ENCODE measurements around the gene SERPINE2.

DNA sequence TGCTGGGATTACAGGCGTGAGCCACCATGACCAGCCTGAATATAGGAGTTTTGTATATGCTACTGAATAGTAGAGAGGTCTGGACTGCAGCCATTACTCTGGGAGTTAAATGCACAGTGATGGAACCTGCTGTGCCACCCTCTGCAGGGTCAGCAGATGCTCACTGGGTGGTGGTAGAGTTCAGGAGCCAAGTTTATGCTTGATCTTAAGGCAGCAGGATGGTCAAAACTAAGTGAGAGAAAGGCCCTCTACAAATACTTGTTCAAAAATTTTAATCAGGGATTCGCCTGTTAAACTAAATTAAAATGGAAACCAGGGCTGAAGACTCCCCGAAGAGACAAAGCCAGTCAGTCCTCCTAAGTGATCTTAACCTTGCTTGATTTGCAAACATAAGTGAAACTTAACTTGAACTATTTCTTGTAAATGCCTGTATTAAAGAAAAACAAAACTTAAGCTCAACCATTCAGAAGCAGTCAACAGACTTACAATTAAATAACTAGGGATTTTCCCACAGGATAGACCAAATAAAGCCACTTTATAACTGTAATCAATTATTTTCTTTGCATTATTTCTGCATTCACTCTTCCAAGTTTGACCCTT, 89.7 kb downstream of the SERPINE2 start:
- TF ChIP-seq, protein P1, sequence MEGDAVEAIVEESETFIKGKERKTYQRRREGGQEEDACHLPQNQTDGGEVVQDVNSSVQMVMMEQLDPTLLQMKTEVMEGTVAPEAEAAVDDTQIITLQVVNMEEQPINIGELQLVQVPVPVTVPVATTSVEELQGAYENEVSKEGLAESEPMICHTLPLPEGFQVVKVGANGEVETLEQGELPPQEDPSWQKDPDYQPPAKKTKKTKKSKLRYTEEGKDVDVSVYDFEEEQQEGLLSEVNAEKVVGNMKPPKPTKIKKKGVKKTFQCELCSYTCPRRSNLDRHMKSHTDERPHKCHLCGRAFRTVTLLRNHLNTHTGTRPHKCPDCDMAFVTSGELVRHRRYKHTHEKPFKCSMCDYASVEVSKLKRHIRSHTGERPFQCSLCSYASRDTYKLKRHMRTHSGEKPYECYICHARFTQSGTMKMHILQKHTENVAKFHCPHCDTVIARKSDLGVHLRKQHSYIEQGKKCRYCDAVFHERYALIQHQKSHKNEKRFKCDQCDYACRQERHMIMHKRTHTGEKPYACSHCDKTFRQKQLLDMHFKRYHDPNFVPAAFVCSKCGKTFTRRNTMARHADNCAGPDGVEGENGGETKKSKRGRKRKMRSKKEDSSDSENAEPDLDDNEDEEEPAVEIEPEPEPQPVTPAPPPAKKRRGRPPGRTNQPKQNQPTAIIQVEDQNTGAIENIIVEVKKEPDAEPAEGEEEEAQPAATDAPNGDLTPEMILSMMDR (conservative IDR thresholded peaks at IDR 0.05; ENCODE audit: low read length): peak; percentile 58
- TF ChIP-seq EZH2phosphoT487 (IDR thresholded peaks at IDR 0.05; ENCODE audit: borderline replicate concordance): no peak
